ENCODE measurements around the gene ZBBX.

GRCh38 chr3:167346171-167346570, 33.9 kb downstream of the ZBBX start:
- no peak for TF ChIP-seq SP1 (CRISPR knock-in tag; IDR thresholded peaks at IDR 0.05)
- no peak for TF ChIP-seq ZBTB49 (CRISPR knock-in tag; IDR thresholded peaks at IDR 0.05; ENCODE audit: borderline replicate concordance)
- no peak for TF ChIP-seq ADNP (tag; IDR thresholded peaks at IDR 0.05)
- no peak for TF ChIP-seq GATAD2B (IDR thresholded peaks at IDR 0.05; ENCODE audit: borderline replicate concordance)
- no peak for TF ChIP-seq ZNF449 (CRISPR knock-in tag; IDR thresholded peaks at IDR 0.05)
- no peak for TF ChIP-seq RFX5 (IDR thresholded peaks at IDR 0.05; ENCODE audit: low read depth, low read length)
- TF ChIP-seq ZNF79 (CRISPR knock-in tag; IDR thresholded peaks at IDR 0.05; ENCODE audit: low read depth) = no peak
- TF ChIP-seq NELFE (IDR thresholded peaks at IDR 0.05; ENCODE audit: insufficient read depth, insufficient read length) = no peak
- no peak for TF ChIP-seq POLR2AphosphoS5 (IDR thresholded peaks at IDR 0.05; ENCODE audit: control insufficient read depth, insufficient read depth, low read depth, low read length)
- no peak for TF ChIP-seq ZNF217 (CRISPR knock-in tag; IDR thresholded peaks at IDR 0.05)
- no peak for TF ChIP-seq RNF2 (IDR thresholded peaks at IDR 0.05)
- no peak for TF ChIP-seq POLR2A (conservative IDR thresholded peaks at IDR 0.05)
- no peak for TF ChIP-seq EZH2 (IDR thresholded peaks at IDR 0.05; ENCODE audit: borderline replicate concordance, low read depth, low read length)
- TF ChIP-seq ZNF24 (IDR thresholded peaks at IDR 0.05) = no peak
